MM.1S (cell line): ENCODE data around the gene RAB5A.

ENCODE experiments used
- DNase-seq: peaks from one replicate; pipeline ENCODE4 v3.0.0-alpha.2; 2015
- H2AFZ ChIP-seq: fragments of 300-600 bp; sonication (generic); 2 replicates; pipeline ENCODE4 v1.6.0; 2016; ENCODE audit warnings: antibody characterized with exemption, low read length
- H3F3A ChIP-seq: fragments of 300-600 bp; sonication (generic); 2 replicates; pipeline ENCODE4 v1.6.1; 2016; ENCODE audit warnings: mild to moderate bottlenecking, antibody characterized with exemption, low read length, moderate library complexity, mixed read lengths; ENCODE audit not compliant: insufficient read depth
- H3K27ac ChIP-seq: fragments of 300-600 bp; sonication (generic); 2 replicates; pipeline ENCODE4 v1.5.1; 2016; ENCODE audit warnings: mild to moderate bottlenecking, low read length
- H3K27me3 ChIP-seq: fragments of 300-600 bp; sonication (generic); replicated peaks from 2 replicates; pipeline ENCODE4 v1.6.0; 2016; ENCODE audit warnings: low read length; ENCODE audit not compliant: insufficient read depth
- H3K36me3 ChIP-seq: fragments of 300-600 bp; sonication (generic); replicated peaks from 2 replicates; pipeline ENCODE4 v1.6.1; 2016; ENCODE audit warnings: mild to moderate bottlenecking, low read length, mixed read lengths; ENCODE audit not compliant: insufficient read depth
- H3K4me1 ChIP-seq: fragments of 300-600 bp; sonication (generic); 2 replicates; pipeline ENCODE4 v1.6.1; 2016; ENCODE audit warnings: low read length, mixed read lengths
- H3K4me2 ChIP-seq: fragments of 300-600 bp; sonication (generic); 2 replicates; pipeline ENCODE4 v1.6.0; 2016; ENCODE audit warnings: low read depth, low read length
- H3K4me3 ChIP-seq: fragments of 300-600 bp; sonication (generic); 2 replicates; pipeline ENCODE4 v1.5.1; 2016; ENCODE audit warnings: low read length, mixed read lengths
- H3K79me2 ChIP-seq: fragments of 300-600 bp; sonication (generic); 2 replicates; pipeline ENCODE4 v1.6.1; 2016; ENCODE audit warnings: mixed run types, low read length, mixed read lengths
- H3K9ac ChIP-seq: fragments of 300-600 bp; sonication (generic); 2 replicates; pipeline ENCODE4 v1.6.1; 2016; ENCODE audit warnings: low read length, mixed read lengths
- H3K9me2 ChIP-seq: fragments of 300-600 bp; sonication (generic); replicated peaks from 2 replicates; pipeline ENCODE4 v1.6.1; 2016; ENCODE audit warnings: mild to moderate bottlenecking, low read length, mixed read lengths; ENCODE audit not compliant: insufficient read depth
- H3K9me3 ChIP-seq: fragments of 300-600 bp; sonication (generic); replicated peaks from 2 replicates; pipeline ENCODE4 v1.6.1; 2016; ENCODE audit warnings: mild to moderate bottlenecking, low read length, mixed read lengths; ENCODE audit not compliant: insufficient read depth
- H4K20me1 ChIP-seq: fragments of 300-600 bp; sonication (generic); 2 replicates; pipeline ENCODE4 v1.6.1; 2016; ENCODE audit warnings: mild to moderate bottlenecking, low read length, moderate library complexity, mixed read lengths; ENCODE audit not compliant: insufficient read depth
- EZH2 ChIP-seq: fragments of 300-600 bp; sonication (generic); optimal IDR thresholded peaks from 2 replicates; pipeline ENCODE3; 2017; ENCODE audit warnings: low read depth, mild to moderate bottlenecking, antibody characterized with exemption, low read length, mixed read lengths
- EZH2phosphoT487 ChIP-seq: fragments of 300-600 bp; sonication (generic); IDR thresholded peaks from 2 replicates; pipeline ENCODE4 v1.6.1; 2018; ENCODE audit warnings: antibody characterized with exemption, low read length
- TF ChIP-seq, protein P1 (sequence below): fragments of 300-600 bp; sonication (generic); IDR thresholded peaks from 2 replicates; pipeline ENCODE4 v1.5.1; 2016; ENCODE audit warnings: antibody characterized with exemption, low read length, mixed read lengths

Gene RAB5A

DNA sequence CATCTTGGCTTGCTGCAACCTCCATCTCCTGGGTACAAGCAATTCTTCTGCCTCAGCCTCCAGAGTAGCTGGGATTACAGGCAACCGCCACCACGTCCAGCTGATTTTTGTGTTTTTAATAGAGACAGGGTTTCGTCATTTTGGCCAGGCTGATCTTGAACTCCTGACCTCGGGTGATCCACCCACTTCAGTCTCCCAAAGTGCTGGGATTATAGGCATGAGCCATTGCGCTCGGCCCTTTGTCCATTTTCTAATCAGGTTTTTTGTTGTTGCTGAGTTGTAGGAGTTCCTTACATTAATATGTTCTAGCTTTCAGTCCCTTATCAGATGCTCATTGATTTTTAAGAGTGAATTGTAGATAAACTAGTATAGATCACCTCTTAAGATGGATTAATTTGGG is 20.3 kb downstream of the RAB5A start:
- Histone ChIP-seq H3K79me2 (peaks cover 85% of the 10 kb centered on the region), H4K20me1 (no peaks in the 10 kb centered on the region), H3K9me2 (no peaks in the 10 kb centered on the region), H3K4me3 (no peak overlapping the region), H3K4me2 (no peak overlapping the region), H3K27ac (no peak overlapping the region), H3F3A (no peaks in the 10 kb centered on the region), H3K4me1 (no peaks in the 10 kb centered on the region), H3K27me3 (no peaks in the 10 kb centered on the region), H3K9ac (no peak overlapping the region), H3K36me3 (no peaks in the 10 kb centered on the region), H3K9me3 (no peaks in the 10 kb centered on the region), H2AFZ (no peak overlapping the region)
- DNase-seq, result no peak
- no peak for TF ChIP-seq EZH2phosphoT487
- TF ChIP-seq EZH2, result no peak
- TF ChIP-seq, protein P1, sequence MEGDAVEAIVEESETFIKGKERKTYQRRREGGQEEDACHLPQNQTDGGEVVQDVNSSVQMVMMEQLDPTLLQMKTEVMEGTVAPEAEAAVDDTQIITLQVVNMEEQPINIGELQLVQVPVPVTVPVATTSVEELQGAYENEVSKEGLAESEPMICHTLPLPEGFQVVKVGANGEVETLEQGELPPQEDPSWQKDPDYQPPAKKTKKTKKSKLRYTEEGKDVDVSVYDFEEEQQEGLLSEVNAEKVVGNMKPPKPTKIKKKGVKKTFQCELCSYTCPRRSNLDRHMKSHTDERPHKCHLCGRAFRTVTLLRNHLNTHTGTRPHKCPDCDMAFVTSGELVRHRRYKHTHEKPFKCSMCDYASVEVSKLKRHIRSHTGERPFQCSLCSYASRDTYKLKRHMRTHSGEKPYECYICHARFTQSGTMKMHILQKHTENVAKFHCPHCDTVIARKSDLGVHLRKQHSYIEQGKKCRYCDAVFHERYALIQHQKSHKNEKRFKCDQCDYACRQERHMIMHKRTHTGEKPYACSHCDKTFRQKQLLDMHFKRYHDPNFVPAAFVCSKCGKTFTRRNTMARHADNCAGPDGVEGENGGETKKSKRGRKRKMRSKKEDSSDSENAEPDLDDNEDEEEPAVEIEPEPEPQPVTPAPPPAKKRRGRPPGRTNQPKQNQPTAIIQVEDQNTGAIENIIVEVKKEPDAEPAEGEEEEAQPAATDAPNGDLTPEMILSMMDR, result no peak

GRCh38 chr3:19967812-19968211 is 20.9 kb downstream of the RAB5A start:
- Histone ChIP-seq H3K9me3 (no peaks in the 10 kb centered on the region), H3K4me2 (no peak overlapping the region)
- DNase-seq, result no peak

GRCh38 chr3:19970327-19970726 is 23.4 kb downstream of the RAB5A start:
- peaks cover 70% of the 10 kb centered on the region for H3K79me2 ChIP-seq
- H3K27ac ChIP-seq, result no peak overlapping the region
- H3K4me1 ChIP-seq, result no peaks in the 10 kb centered on the region
- H3K27me3 ChIP-seq, result no peaks in the 10 kb centered on the region
- H3K4me3 ChIP-seq, result no peak overlapping the region
- no peaks in the 10 kb centered on the region for H3F3A ChIP-seq
- TF ChIP-seq EZH2phosphoT487, result no peak
- TF ChIP-seq, protein P1, result no peak
- TF ChIP-seq EZH2, result no peak
- H3K9me3 ChIP-seq, result no peaks in the 10 kb centered on the region
- no peaks in the 10 kb centered on the region for H3K9me2 ChIP-seq
- H3K9ac ChIP-seq, result no peak overlapping the region
- no peak for DNase-seq
- H3K4me2 ChIP-seq, result no peak overlapping the region
- H2AFZ ChIP-seq, result no peak overlapping the region
- H4K20me1 ChIP-seq, result no peaks in the 10 kb centered on the region
- H3K36me3 ChIP-seq, result no peaks in the 10 kb centered on the region; the same call in 1 of the 2 replicates

More at GRCh38 chr3:19967812-19968211, 20.9 kb downstream of the RAB5A start:
- Histone ChIP-seq H3K27ac (no peak overlapping the region), H3K4me1 (no peaks in the 10 kb centered on the region), H4K20me1 (no peaks in the 10 kb centered on the region), H3K36me3 (no peaks in the 10 kb centered on the region), H3K9me2 (no peaks in the 10 kb centered on the region), H3F3A (no peaks in the 10 kb centered on the region), H3K4me3 (no peak overlapping the region), H3K27me3 (no peaks in the 10 kb centered on the region), H3K79me2 (peaks cover 85% of the 10 kb centered on the region), H2AFZ (no peak overlapping the region), H3K9ac (no peak overlapping the region)
- TF ChIP-seq EZH2phosphoT487, result no peak
- TF ChIP-seq EZH2, result no peak
- TF ChIP-seq, protein P1, result no peak
